ENCODE data around the gene DYSF. TPM values are rescaled to one million over a fixed set of nuclear protein-coding genes. Genes with fewer than 3 reads are reported as not detected.

Gene DYSF
- total RNA-seq, 4 donors from 2014 or later: 0.93 to 3.2 (median 2.8) TPM

- no peak overlapping the region for H3K4me3 ChIP-seq (ENCODE audit: low read depth, poor library complexity, severe bottlenecking)
- no peak for TF ChIP-seq POLR2A (IDR thresholded peaks at IDR 0.05)
- no peak for TF ChIP-seq CTCF (IDR thresholded peaks at IDR 0.05)
- 76 to 77% methylated on average over 7 of the region's 7 CpGs for WGBS, 2 donors
- peak in 1 of 2 donors; percentile 21 for DNase-seq (ENCODE audit: low spot score in 2 of 2)
- intact Hi-C loops (cut with DNase I; ENCODE audit: low total_unique reads): no loop called here
Measured at GRCh38 chr2:71530641-71531332, 77.4 kb downstream of the DYSF start.

GRCh38 chr2:71531522-71532047, 78.2 kb downstream of the DYSF start:
- H3K4me3 ChIP-seq (ENCODE audit: low read depth, poor library complexity, severe bottlenecking): no peak overlapping the region
- TF ChIP-seq CTCF (IDR thresholded peaks at IDR 0.05) (no peak), POLR2A (IDR thresholded peaks at IDR 0.05) (no peak)
- peak in 1 of 2 donors; percentile 34 for DNase-seq (ENCODE audit: low spot score in 2 of 2)
- intact Hi-C loops (cut with DNase I; ENCODE audit: low total_unique reads): no loop called here
- WGBS, 2 donors: 42 to 54% methylated on average over 9 of the region's 9 CpGs

DNA sequence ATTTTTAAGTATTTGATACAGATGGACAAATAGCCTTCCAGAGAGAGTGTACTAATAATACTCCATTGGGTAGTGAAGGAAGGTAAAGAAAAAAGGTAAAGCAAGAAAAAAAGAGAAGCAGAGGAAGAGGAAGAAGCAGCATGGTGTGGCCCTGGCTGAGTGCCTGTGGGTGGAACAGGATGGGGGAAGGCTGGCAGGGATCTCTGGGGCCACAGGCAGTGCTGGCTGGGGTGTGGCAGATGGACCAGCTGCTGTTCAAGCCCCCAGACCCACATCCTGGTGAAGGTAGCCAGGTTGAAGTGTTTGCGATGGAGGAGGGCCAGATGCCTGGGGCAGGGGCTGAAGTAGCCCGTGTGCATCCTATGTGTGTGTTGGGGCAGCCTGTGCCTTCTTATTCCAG, 79.0 kb downstream of the DYSF start:
- intact Hi-C loops (cut with DNase I; ENCODE audit: low total_unique reads): no loop called here
- WGBS, 2 donors: 65 to 86% methylated on average over 2 of the region's 2 CpGs
- DNase-seq (ENCODE audit: low spot score in 2 of 2): peak in 1 of 2 donors; percentile 31
- no peak for TF ChIP-seq POLR2A (IDR thresholded peaks at IDR 0.05)
- TF ChIP-seq CTCF (IDR thresholded peaks at IDR 0.05): no peak
- no peak overlapping the region for H3K4me3 ChIP-seq (ENCODE audit: low read depth, poor library complexity, severe bottlenecking)

DNA sequence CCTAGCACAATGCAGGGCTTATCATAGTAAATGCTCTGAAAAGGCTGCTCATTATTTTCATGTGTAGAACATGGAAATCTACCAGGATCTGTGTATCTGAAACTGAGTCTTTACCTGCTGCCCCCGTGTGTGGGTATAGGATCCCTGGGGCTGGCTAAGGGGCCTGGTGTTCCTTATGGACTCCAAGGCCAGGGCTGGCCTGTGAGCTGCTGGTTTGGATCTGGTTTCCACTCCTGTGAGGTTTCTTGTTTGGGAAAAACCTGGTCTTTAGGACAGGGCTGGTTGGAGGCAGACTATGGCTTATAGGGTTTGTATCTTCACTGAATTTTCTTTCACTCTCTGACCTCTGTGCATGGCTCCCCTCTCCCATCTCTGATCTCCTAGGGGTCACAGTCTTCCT, 80.8 kb downstream of the DYSF start:
- no peak for TF ChIP-seq CTCF (IDR thresholded peaks at IDR 0.05)
- TF ChIP-seq POLR2A (IDR thresholded peaks at IDR 0.05): no peak
- intact Hi-C loops (cut with DNase I; ENCODE audit: low total_unique reads): no loop called here
- DNase-seq (ENCODE audit: low spot score in 2 of 2): peak in 1 of 2 donors; percentile 54
- 63 to 100% methylated on average over 1 of the region's 1 CpG for WGBS, 2 donors
- no peak overlapping the region for H3K4me3 ChIP-seq (ENCODE audit: low read depth, poor library complexity, severe bottlenecking)

DNA sequence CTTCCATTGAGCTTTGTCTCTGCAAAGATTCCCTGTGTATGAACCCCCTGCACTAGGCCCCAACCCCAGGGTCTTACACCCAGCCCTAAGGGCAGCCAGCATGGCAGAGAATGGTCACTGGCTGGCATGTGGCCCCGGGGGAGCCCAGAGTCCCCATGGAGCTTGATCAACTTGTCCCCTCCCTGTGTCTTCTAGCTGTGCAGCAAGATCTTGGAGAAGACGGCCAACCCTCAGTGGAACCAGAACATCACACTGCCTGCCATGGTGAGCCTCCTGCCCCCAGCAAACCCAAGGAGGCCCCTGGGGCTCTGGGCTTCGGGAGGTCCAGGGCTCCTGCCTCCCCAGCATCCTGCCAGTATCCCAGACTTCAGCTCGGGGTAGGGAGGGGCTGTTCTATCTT, 81.5 kb downstream of the DYSF start:
- TF ChIP-seq CTCF (IDR thresholded peaks at IDR 0.05) (no peak), POLR2A (IDR thresholded peaks at IDR 0.05) (no peak)
- no peak overlapping the region for H3K4me3 ChIP-seq (ENCODE audit: low read depth, poor library complexity, severe bottlenecking)
- peak in 1 of 2 donors; percentile 50 for DNase-seq (ENCODE audit: low spot score in 2 of 2)
- intact Hi-C loops (cut with DNase I; ENCODE audit: low total_unique reads): no loop called here
- WGBS, 2 donors: 92 to 98% methylated on average over 3 to 4 of the region's 4 CpGs

Measured in lower leg skin (tissue), 4 donors.